SK-MEL-5 (cell line): Measurements from ENCODE around the gene AVEN. TPM values are rescaled to one million over a fixed set of nuclear protein-coding genes. Genes with fewer than 3 reads are reported as not detected.
"Not testable (repeated sequence)": the region's sequence is repeated elsewhere in the genome, so short reads cannot be mapped to it uniquely, and the experiment has no call there.

Source experiments
- DNase-seq: peaks from one replicate; pipeline ENCODE4 v3.0.0-alpha.2; 2016; ENCODE audit warnings: low read depth, low spot score
- in situ Hi-C: cut with HindIII; loops from 2 replicates; pipeline ENCODE4 v1.10.0; 2016; ENCODE audit warnings: low sequenced_read_pairs, high pct_unique_total_duplicates, low pct_unique_long_range_greater_than_20kb
- total RNA-seq: library from RNA; depleted of rRNA; stranded (reverse); fragments of >200 nt; shearing (Covaris generic); gene quantifications from 2 replicates; pipeline ENCODE4 v1.2.3, GENCODE V29; 2014

Gene AVEN
- total RNA-seq, 1 experiment from 2014 or later = 13.6 TPM

DNA sequence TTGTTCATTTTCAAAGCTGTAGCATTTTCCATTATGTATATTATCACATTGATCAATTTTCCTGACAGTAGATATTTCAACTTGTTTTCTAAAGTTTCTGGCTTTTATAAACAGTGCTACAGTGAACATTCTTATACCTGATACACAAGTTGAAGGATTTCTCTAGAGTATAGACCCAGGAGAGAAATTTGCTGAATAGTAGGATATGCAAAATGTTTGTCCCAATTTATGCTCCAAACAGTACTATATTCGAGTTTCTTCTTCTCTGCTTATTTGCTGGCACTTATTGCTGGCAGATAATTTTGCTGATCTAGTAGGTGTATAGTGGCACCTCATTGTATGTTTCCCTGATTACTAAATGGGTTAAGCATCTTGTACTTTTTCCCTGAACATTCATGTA, 187.9 kb downstream of the AVEN start:
- in situ Hi-C loops = no loop called here
- DNase-seq = no peak

DNA sequence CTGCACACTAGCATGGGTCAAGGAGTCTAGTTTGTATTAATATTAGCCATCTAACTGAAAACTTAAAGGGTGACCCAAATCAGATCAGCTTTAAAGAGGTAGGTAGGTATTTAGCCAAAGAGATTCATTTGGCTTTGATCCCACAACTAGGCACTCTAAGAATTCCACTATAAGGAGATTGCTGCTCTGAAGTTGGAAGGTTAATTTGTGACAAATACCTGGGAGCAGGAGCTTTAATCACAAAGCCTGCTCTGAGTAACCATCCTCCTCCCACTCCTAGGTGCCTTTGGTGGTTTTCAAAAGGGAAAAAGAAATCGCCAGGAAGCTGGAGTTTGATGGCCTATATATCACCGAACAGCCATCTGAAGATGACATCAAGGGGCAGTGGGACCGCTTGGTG, 191.0 kb downstream of the AVEN start:
- no peak for DNase-seq
- in situ Hi-C loops = no loop called here

DNA sequence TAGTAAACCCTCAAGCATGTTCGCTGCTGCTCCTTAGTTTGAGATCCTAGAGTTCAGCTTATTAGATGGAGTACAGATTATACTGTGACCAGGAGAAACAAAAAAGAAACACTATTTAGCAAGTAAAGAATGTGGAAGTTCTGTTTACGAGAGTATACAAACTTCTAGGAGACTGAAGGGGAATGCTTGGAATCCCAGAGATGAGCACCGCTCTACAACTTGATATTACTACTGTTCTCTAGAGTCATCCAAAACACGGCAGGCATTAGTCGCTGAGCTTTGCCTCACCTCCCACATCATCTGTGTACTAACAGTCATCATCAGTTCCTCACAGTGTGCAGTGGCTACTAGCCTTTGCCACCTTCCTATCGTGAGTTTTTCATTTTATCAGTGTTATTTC, 192.1 kb downstream of the AVEN start:
- in situ Hi-C loops = no loop called here
- no peak for DNase-seq

GRCh38 chr15:33846142-33846541, 192.9 kb downstream of the AVEN start:
- in situ Hi-C loops = no loop called here
- peak; percentile 16 for DNase-seq

GRCh38 chr15:33844597-33844996, 194.4 kb downstream of the AVEN start:
- in situ Hi-C loops = no loop called here
- no peak for DNase-seq

GRCh38 chr15:33844186-33844585, 194.8 kb downstream of the AVEN start:
- no peak for DNase-seq
- in situ Hi-C loops = no loop called here

- no peak for DNase-seq
Observed at GRCh38 chr15:33840615-33841014, 198.4 kb downstream of the AVEN start.

GRCh38 chr15:33839540-33839939, 199.5 kb downstream of the AVEN start:
- DNase-seq = no peak
- in situ Hi-C loops = no loop called here

More at GRCh38 chr15:33840615-33841014, 198.4 kb downstream of the AVEN start:
- in situ Hi-C loops = no loop called here

DNA sequence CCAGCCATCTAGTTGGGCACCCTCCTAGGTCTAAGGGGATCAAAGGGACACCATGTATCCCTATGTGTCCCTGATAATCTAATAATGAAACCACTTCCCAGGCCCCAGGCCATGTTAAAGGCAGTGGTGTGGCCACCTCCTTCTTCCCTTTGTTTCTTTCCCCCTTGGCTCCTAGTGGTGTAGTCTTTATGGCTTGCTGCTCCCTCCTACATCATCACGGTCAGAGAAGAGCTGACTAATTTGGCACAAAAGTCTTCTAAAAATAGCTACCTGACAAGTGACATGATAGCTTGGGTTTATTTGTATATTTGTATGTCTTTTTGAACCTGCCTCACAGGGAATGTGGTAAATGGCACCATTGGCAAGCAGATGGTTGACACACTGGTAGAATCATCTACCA, 201.7 kb downstream of the AVEN start:
- DNase-seq = no peak
- in situ Hi-C loops = no loop called here

GRCh38 chr15:33834892-33835743, 203.9 kb downstream of the AVEN start:
- in situ Hi-C loops = no loop called here
- no peak for DNase-seq

- peak; percentile 95 for DNase-seq
- in situ Hi-C loops = no loop called here
Observed at GRCh38 chr15:33831646-33832045, 207.4 kb downstream of the AVEN start.

GRCh38 chr15:33830351-33830750, 208.7 kb downstream of the AVEN start:
- in situ Hi-C loops = no loop called here
- no peak for DNase-seq

DNA sequence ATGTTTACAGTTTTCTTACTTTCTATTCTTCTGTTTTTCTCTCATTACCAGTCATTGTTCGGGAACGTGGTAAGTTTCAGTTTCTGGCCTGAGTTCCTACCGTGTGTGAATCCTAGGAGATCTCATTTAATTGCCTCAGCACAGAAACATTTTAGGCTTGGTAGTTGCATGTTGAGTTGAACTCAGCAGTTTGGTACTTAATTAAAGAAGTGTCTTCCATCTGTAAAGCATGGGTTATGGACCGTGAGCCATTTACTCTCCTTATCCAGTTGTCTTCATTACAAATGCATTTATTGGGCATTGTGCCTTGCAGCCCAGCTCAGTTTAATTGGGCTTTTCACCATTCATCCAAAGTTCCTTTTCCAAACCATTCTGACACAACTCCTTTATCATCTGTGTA, 212.8 kb downstream of the AVEN start:
- in situ Hi-C loops = no loop called here
- no peak for DNase-seq

DNA sequence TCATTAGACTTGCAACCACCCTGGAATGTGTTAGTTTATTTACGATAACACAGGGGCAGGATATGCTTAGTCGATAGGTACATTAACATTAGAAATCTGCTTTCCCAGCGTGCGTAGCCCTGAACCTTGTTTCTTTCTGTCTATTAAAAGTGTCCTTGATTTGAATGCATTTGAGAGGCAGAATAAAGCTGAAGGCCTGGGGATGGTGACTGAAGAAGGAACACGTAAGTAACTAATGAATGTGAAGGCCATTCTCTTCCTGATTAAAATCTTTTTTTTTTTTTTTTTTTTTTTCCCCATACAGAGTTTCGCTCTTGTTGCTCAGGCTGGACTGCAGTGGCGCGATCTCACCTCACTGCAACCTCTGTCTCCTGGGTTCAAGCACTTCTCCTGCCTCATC, 213.6 kb downstream of the AVEN start:
- no peak for DNase-seq
- in situ Hi-C loops = no loop called here

DNA sequence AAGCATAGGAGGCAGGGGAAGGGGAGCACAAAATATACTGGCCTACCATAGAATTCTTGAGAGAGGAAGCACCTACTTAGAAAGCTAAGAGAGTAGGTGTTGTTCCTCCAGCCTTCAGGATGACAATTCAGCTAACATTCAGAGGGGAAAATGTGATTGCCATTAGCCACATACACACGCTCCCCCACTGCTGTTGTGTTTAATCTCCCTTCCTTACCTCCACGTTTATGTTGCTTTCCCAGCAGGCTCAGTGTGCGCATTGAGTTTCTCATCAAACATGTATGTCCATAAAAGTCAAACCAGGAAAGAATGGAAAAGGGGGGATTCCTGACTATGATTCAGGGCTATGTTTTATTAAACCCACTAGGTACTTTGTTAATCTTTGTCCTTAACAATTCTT, 215.9 kb downstream of the AVEN start:
- in situ Hi-C loops = no loop called here
- DNase-seq = no peak

DNA sequence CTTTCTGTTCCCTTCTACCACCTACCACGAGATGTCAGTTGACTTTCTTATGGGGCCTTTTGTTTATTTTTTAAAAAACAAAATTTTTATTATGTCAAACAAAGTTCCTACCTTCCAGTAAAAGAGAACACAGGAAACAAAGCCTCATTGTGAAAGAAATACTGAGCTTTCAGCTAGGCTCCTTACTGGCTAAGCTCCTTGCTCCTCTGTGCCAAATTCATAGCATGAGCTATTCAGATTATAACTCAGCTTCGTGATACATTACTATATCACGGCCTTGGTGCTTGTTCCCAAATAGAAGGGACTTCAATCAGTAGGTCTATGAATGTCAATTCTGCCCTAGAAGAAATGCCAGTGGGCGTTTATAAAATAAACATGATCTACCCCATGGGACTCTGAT, 216.5 kb downstream of the AVEN start:
- in situ Hi-C loops = no loop called here
- DNase-seq = peak; percentile 37

DNA sequence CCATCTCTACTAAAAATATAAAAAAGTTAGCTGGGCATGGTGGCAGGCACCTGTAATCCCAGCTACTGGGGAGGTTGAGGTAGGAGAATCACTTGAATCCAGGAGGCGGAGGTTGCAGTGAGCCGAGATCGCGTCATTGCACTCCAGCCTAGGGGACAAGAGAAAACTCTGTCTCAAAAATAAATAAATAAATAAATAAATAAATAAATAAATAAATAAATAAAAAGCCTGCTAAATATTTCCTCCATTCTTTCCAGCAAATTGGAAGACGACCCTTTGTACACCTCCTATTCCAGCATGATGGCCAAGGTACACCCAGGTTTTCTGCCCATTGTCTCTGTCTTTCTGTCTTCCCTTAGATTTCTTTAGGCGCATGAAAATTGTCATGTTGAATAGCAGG, 219.5 kb downstream of the AVEN start:
- DNase-seq, in situ Hi-C loops: not testable (repeated sequence)
